OCI-LY7 (cell line): Measurements from ENCODE around the gene RRP1B.

Experiments
- CTCF ChIP-seq: fragments of 200-600 bp; sonication (generic); conservative IDR thresholded peaks from 2 replicates; pipeline ENCODE4 v1.5.1; 2014; ENCODE audit warnings: mild to moderate bottlenecking, antibody characterized with exemption, low read length, moderate library complexity, mixed read lengths
- EZH2phosphoT487 ChIP-seq: fragments of 200-600 bp; sonication (generic); IDR thresholded peaks from 2 replicates; pipeline ENCODE4 v1.6.1; 2018; ENCODE audit warnings: low read depth, borderline replicate concordance, mild to moderate bottlenecking, mixed run types, antibody characterized with exemption, low read length, moderate library complexity, mixed read lengths

GRCh38 chr21:43743947-43744346 lies 84.6 kb downstream of the RRP1B start:
- TF ChIP-seq CTCF (no peak), EZH2phosphoT487 (no peak)
